ENCODE measurements around the gene UGGT2. TPM values are rescaled to one million over a fixed set of nuclear protein-coding genes. Genes with fewer than 3 reads are reported as not detected.

Gene UGGT2
- total and polyA plus RNA-seq, 2 of the 13 experiments (the other 11 are each of a cell fraction or from before 2014, with no cell fraction given): 13.2 to 27.1 TPM

GRCh38 chr13:96033220-96034015 is 19.8 kb downstream of the UGGT2 start:
- ChIA-PET CTCF (ENCODE audit: low intra/inter-chr PET ratio, low total read pairs) (no interaction called here), POLR2A (no interaction called here)
- H3K27ac ChIP-seq (ENCODE audit: extremely low read length, insufficient read depth, low read length): no peak overlapping the region
- ATAC-seq (no peak; the same call in 1 of the 3 replicates), DNase-seq (ENCODE audit: low spot score) (no peak), FAIRE-seq (no peak)
- no peaks in the 10 kb centered on the region; the same call in 1 of the 2 replicates for H3K4me1 ChIP-seq (ENCODE audit: insufficient read depth, low read length)
- H3K36me3 ChIP-seq (replicated peaks in 1 of 2; ENCODE audit: control insufficient read depth in 1 of 2, insufficient read depth in 2 of 2, low read length in 2 of 2): no peaks in the 10 kb centered on the region
- intact Hi-C loops (cut with micrococcal nuclease; ENCODE audit: unreplicated experiment) (no loop called here), in situ Hi-C loops (cut with HindIII; ENCODE audit: extremely low pct_ligation_motif_present, low pct_unique_long_range_greater_than_20kb) (loop anchor here (10.0 kb wide), 1 partner anchor 781 kb away; no protein-coding TSS in a partner anchor)
- no peaks in the 10 kb centered on the region for H4K20me1 ChIP-seq (ENCODE audit: insufficient read depth, low read length)
- H3K4me3 ChIP-seq (replicated peaks in 1 of 3; ENCODE audit: insufficient read depth in 1 of 3, low read depth in 2 of 3, low read length in 3 of 3): no peak overlapping the region
- no peak overlapping the region for H3K9ac ChIP-seq (ENCODE audit: insufficient read depth, low read depth, low read length)
- no peaks in the 10 kb centered on the region for H3K27me3 ChIP-seq (ENCODE audit: control insufficient read depth in 1 of 2, insufficient read depth in 2 of 2, low read length in 2 of 2)
- peaks cover 13% of the 10 kb centered on the region for H3K79me2 ChIP-seq (ENCODE audit: insufficient read depth, low read length)
- WGBS (ENCODE audit: low lambda C conversion rate): 98% methylated on average over 7 of the region's 12 CpGs
- no TSS peak for BruUV-seq (replicated peaks)
- H3K4me2 ChIP-seq (ENCODE audit: low read depth, low read length): no peak overlapping the region
- H3K9me3 ChIP-seq (ENCODE audit: low read length): no peaks in the 10 kb centered on the region
- no peak overlapping the region for H2AFZ ChIP-seq (ENCODE audit: low read length)
- no peak for TF ChIP-seq TRAFD1 (CRISPR knock-in tag; IDR thresholded peaks at IDR 0.05; ENCODE audit: borderline replicate concordance)
- no peak for TF ChIP-seq ZXDC (CRISPR knock-in tag; IDR thresholded peaks at IDR 0.05)
- no peak for TF ChIP-seq THAP11 (CRISPR knock-in tag; IDR thresholded peaks at IDR 0.05)
- no peak for TF ChIP-seq ZNF382 (CRISPR knock-in tag; IDR thresholded peaks at IDR 0.05; ENCODE audit: borderline replicate concordance)
- no peak for TF ChIP-seq ZBTB34 (CRISPR knock-in tag; IDR thresholded peaks at IDR 0.05)
- TF ChIP-seq DMAP1 (CRISPR knock-in tag; IDR thresholded peaks at IDR 0.05): no peak
- no peak for TF ChIP-seq IKZF5 (CRISPR knock-in tag; IDR thresholded peaks at IDR 0.05)
- TF ChIP-seq GATA4 (IDR thresholded peaks at IDR 0.05; ENCODE audit: borderline replicate concordance, low read depth): no peak
- no peak for TF ChIP-seq CHCHD3 (CRISPR knock-in tag; IDR thresholded peaks at IDR 0.05)
- TF ChIP-seq RARG (CRISPR knock-in tag; IDR thresholded peaks at IDR 0.05; ENCODE audit: low read depth): no peak
- no peak for TF ChIP-seq ZSCAN9 (CRISPR knock-in tag; IDR thresholded peaks at IDR 0.05; ENCODE audit: borderline replicate concordance)
- TF ChIP-seq MEIS1 (CRISPR knock-in tag; IDR thresholded peaks at IDR 0.05; ENCODE audit: borderline replicate concordance): no peak
- TF ChIP-seq PPARG (CRISPR knock-in tag; conservative IDR thresholded peaks at IDR 0.05): no peak
- no peak for TF ChIP-seq ZFP41 (CRISPR knock-in tag; IDR thresholded peaks at IDR 0.05; ENCODE audit: borderline replicate concordance)
